Measurements from ENCODE around the gene RNF44. TPM values are rescaled to one million over a fixed set of nuclear protein-coding genes. Genes with fewer than 3 reads are reported as not detected.

Gene RNF44
- total RNA-seq, 2 experiments from 2014 or later: 96.5 to 111 TPM

DNA sequence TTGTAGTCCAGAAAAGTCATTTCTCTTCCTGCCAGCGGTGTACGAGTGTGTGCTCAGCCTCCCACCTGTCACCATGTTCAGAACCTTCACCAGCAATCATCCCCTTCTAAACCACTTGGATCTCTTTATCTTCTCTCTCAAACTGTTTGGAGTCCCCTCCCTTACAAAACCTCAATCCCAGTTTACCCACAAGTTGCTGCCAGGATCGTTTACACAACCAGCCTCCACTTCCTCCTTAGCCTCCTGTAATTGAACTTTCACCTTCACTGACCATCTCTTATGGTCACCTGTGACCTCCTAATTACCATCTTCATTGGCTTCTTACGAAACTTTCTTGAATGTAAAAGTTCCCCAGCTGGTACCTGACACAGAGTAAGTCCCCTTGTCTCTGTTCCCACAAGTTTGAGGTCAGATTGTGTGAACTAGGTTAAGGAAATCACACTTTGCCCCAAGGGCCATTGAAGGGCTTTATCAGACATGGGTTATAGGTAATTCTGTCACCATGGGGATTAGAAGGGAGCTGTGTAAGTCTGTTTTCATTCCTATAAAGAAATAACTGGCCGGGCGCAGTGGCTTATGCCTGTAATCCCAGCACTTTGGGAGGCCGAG lies 20.0 kb downstream of the RNF44 start:
- H3K9me3 Mint-ChIP-seq (ENCODE audit: low read depth): no peaks in the 10 kb centered on the region
- H3K4me3 Mint-ChIP-seq: no peak overlapping the region
- DNase-seq: no peak
- H3K27me3 Mint-ChIP-seq: no peaks in the 10 kb centered on the region
- CTCF ChIA-PET: interaction anchor here (1.4 kb wide), 1 partner anchor 26 kb away, joined by 6 read pairs; no protein-coding TSS in a partner anchor
- H3K27ac Mint-ChIP-seq: no peak overlapping the region
- no peaks in the 10 kb centered on the region for H3K36me3 Mint-ChIP-seq
- ATAC-seq: no peak
- H3K4me1 Mint-ChIP-seq: peaks cover 13% of the 10 kb centered on the region

DNA sequence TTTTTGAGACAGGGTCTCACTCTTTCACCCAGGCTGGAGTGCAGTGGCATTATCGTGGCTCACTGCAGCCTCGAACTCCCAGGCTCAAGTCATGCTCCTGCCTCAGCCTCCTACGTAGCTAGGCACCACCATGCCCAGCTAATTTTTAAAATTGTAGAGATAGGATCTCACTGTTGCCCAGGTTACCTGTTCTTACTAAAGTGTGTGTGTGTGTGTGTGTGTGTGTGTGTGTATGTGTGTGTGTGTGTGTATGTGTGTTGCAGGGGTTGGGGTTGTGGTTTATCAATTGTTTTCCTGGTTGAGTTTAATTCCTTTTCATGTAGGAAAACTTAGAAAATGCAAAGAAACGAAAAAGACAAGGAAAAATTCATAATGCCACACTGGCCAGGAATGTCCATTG lies 21.8 kb downstream of the RNF44 start:
- DNase-seq (no peak), ATAC-seq (no peak)
- CTCF ChIA-PET: interaction anchor here (0.7 kb wide), 1 partner anchor 749 kb away, joined by 3 read pairs; no protein-coding TSS in a partner anchor
- Mint-ChIP-seq H3K27me3 (no peaks in the 10 kb centered on the region), H3K4me3 (no peak overlapping the region), H3K9me3 (ENCODE audit: low read depth) (no peaks in the 10 kb centered on the region), H3K4me1 (peaks cover 17% of the 10 kb centered on the region), H3K27ac (no peak overlapping the region), H3K36me3 (no peaks in the 10 kb centered on the region)

DNA sequence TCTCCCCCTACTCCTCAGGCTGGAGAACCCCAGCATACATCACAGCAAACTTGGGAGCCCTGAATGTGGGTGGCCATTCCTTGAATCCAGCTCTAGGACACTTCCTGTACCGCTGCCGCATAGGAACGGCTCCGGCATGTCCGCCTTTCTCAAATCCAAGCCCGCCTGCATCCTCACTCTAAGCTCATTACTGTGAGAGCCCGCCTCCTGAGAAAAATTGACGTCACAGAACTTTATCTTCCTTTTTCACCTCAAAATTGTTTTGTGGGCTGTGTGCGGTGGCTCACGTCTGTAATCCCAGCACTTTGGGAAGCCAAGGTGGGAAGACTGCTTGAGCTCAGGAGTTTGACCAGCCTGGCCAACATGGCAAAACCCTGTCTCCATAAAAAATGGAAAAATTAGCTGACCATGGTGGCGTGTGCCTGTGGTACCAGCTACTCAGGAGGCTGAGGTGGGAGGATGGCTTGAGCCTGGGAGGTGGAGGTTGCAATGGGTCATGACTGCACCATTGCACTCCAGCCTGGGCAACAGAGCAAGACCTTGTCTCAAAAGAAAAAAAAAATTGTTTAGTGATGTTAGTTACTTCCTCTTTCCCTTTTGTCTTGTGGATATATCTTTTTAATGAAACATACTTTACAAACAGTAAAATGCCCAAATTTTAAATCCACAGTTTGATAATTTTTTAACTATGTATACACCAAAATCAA lies 22.8 kb downstream of the RNF44 start:
- Mint-ChIP-seq H3K4me1 (peaks cover 17% of the 10 kb centered on the region), H3K4me3 (no peak overlapping the region), H3K27ac (no peak overlapping the region), H3K27me3 (no peaks in the 10 kb centered on the region), H3K9me3 (ENCODE audit: low read depth) (no peaks in the 10 kb centered on the region), H3K36me3 (peaks cover 2% of the 10 kb centered on the region)
- CTCF ChIA-PET: no interaction called here
- DNase-seq (no peak), ATAC-seq (no peak)

DNA sequence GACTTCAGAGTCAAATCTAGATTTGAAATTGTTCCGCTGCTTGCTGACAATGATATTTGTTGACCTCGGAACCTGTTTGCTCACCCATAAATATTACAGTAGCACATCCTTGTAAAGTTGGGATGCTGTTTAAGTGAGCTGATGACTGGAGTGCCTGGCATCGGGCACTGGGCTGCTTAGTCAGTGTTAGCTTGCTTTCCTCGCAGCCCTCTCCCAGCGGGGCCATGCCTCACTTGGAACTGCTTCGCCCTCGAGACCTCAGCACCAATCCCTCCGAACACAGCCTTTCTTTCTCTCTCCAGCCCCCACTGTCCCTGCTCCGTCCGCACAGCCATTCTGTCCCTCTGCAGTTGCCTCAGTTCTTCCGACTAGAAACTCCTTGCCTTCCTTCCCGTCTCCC lies 23.4 kb downstream of the RNF44 start:
- CTCF ChIA-PET: no interaction called here
- Mint-ChIP-seq H3K27me3 (no peaks in the 10 kb centered on the region), H3K36me3 (peaks cover 3% of the 10 kb centered on the region), H3K4me1 (peaks cover 17% of the 10 kb centered on the region), H3K9me3 (ENCODE audit: low read depth) (no peaks in the 10 kb centered on the region), H3K27ac (no peak overlapping the region), H3K4me3 (no peak overlapping the region)
- DNase-seq: no peak
- no peak for ATAC-seq

DNA sequence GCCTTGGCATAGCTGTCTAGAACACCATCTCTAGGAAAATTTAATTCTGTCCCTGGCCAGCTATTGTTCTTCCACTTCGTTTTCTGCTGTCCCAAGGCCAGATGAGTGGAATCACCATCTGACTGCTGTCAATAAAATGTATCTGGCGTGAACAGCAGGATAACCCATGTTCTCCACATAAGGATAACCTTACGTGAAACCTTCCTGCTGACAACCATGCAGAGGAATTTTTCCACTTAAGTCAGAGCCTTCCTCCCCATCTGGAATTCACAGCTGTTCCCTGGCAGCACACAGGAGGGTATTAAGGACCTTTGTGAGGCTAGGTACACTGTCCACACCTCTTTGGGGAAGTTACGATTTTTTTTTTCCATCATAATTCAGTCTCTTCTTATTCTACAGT lies 28.6 kb downstream of the RNF44 start:
- DNase-seq (no peak), ATAC-seq (no peak)
- CTCF ChIA-PET: no interaction called here
- Mint-ChIP-seq H3K4me3 (no peak overlapping the region), H3K9me3 (ENCODE audit: low read depth) (no peaks in the 10 kb centered on the region), H3K36me3 (peaks cover 32% of the 10 kb centered on the region), H3K27ac (no peak overlapping the region), H3K27me3 (no peaks in the 10 kb centered on the region), H3K4me1 (peaks cover 10% of the 10 kb centered on the region)

DNA sequence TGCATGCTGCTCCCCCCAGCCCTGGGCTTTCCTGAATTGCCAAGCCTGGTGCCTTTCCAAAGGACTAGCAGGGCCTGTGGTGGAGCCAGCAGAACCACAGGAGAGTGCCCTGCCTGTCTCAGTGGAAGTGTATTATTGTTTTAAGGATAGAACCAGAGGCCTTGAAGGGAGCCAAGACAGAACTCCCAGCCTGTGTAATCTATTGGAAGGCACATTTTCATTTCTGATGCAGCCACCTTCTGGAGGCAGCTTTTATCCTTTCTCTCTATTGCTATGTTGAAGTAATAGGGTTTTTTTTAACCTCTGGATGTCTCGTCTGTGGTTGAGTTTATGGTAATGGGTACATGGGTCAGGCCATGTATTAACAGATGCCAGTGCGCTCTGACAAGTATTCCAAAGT lies 29.3 kb downstream of the RNF44 start:
- no peak overlapping the region for H3K4me3 Mint-ChIP-seq
- no peak overlapping the region for H3K27ac Mint-ChIP-seq
- peaks cover 37% of the 10 kb centered on the region for H3K36me3 Mint-ChIP-seq
- H3K27me3 Mint-ChIP-seq: no peaks in the 10 kb centered on the region
- no peaks in the 10 kb centered on the region for H3K9me3 Mint-ChIP-seq (ENCODE audit: low read depth)
- CTCF ChIA-PET: no interaction called here
- no peak for DNase-seq
- ATAC-seq: no peak
- H3K4me1 Mint-ChIP-seq: peaks cover 10% of the 10 kb centered on the region

DNA sequence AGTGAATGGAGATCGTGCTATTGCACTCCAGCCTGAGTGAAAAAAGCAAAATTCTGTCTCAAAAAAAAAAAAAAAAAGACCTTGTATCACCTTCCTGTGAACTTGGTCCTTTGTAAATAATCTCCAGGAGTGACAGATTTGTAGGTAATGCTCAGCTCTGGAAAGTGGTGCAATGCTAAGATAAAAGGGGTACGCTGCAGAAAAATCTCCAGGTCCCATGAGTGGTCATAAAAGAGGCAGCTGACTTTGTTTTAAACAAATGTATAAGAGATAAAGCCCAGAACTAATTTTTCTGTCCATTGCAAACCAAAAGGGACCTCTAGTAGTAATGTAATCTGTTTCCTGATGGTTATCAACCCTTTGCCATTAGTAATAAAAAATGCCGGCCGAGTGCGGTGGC lies 33.7 kb downstream of the RNF44 start:
- no peaks in the 10 kb centered on the region for H3K27me3 Mint-ChIP-seq
- H3K9me3 Mint-ChIP-seq (ENCODE audit: low read depth): no peaks in the 10 kb centered on the region
- H3K36me3 Mint-ChIP-seq: peaks cover 54% of the 10 kb centered on the region
- H3K27ac Mint-ChIP-seq: no peak overlapping the region
- DNase-seq (no peak), ATAC-seq (no peak)
- CTCF ChIA-PET: no interaction called here
- H3K4me3 Mint-ChIP-seq: no peak overlapping the region
- H3K4me1 Mint-ChIP-seq: no peaks in the 10 kb centered on the region

DNA sequence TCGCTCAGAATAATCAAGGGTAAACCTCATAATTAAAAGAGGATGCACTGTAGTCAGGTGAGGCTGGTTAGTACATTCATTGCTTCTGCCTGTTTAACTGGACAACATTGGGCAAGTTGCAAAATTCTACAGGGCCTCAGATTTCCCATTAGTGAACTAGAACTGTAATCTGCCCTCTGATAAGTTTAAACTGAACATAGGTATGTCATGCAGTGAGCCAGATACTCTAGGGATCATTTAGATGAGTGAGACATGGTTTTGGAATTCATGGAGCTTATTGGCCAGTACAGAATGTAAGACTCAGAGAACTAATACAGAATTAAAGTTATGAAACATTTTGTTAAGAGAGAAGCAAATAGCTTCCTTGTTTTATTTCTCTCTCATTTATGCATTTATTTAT lies 35.9 kb downstream of the RNF44 start:
- CTCF ChIA-PET: no interaction called here
- no peak overlapping the region for H3K27ac Mint-ChIP-seq
- H3K36me3 Mint-ChIP-seq: peaks cover 49% of the 10 kb centered on the region
- no peak for ATAC-seq
- no peak overlapping the region for H3K4me3 Mint-ChIP-seq
- H3K4me1 Mint-ChIP-seq: no peaks in the 10 kb centered on the region
- H3K27me3 Mint-ChIP-seq: no peaks in the 10 kb centered on the region
- DNase-seq: no peak
- no peaks in the 10 kb centered on the region for H3K9me3 Mint-ChIP-seq (ENCODE audit: low read depth)

DNA sequence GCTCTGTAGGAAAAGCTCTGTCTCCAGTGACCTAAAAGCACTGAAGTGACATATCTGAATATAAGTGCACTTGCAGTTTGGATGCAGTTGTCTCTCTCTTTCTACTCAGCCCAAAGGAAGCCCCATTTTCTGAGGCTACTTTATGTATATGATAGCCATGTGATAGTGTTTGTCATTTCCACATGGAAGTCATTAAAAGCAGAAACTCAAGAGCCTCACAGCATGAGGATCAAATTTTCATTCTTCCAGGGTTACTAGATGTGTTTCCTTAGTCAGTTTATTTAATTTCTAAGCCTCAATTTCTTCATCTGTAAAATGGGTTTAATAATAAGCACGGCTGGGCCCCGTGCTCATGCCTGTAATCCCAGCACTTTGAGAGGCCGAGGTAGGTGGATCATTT lies 36.7 kb downstream of the RNF44 start:
- H3K4me3 Mint-ChIP-seq: no peak overlapping the region
- peaks cover 53% of the 10 kb centered on the region for H3K36me3 Mint-ChIP-seq
- H3K9me3 Mint-ChIP-seq (ENCODE audit: low read depth): no peaks in the 10 kb centered on the region
- ATAC-seq (no peak), DNase-seq (no peak)
- H3K27ac Mint-ChIP-seq: peak overlapping the region; percentile 26
- no peaks in the 10 kb centered on the region for H3K4me1 Mint-ChIP-seq
- no peaks in the 10 kb centered on the region for H3K27me3 Mint-ChIP-seq
- CTCF ChIA-PET: interaction anchor here (1.0 kb wide), 1 partner anchor 31 kb away, joined by 3 read pairs; no protein-coding TSS in a partner anchor

DNA sequence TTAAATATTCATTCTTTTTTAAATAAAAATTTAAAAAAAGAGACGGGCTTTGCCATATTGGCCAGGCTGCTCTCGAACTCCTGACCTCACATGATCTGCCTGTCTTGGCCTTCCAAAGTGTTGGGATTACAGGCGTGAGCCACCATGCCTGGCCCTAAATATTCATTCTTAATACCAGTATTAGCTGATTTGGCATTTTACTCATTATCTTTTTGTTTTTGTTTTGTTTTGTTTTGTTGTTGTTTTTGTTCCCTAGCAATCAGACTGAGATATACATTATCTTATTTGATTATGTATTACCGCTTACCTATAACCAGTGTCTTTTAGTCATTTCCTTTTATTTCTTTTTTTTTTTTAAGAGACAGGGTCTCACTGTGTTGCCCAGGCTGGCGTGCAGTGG lies 37.9 kb downstream of the RNF44 start:
- no peak overlapping the region for H3K27ac Mint-ChIP-seq
- CTCF ChIA-PET: interaction anchor here (1.2 kb wide), 1 partner anchor 43 kb away, joined by 3 read pairs; no protein-coding TSS in a partner anchor

DNA sequence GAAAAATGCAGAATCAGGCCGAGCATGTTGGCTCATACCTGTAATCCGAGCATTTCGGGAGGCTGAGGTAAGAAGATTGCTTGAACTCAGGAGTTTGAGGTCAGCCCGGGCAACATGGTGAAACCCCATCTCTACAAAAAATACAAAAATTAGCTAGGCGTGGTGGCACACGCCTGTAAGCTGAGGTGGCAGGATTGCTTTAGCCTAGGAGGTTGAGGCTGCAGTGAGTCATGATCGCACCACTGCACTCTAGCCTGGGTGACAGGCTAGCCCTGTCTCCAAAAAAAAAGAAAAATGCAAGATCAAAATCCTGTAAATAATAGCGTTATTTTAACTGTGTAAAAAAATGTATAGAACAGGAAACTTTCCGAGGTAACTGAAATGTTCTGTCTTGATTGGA lies 39.4 kb downstream of the RNF44 start:
- Mint-ChIP-seq H3K27me3 (no peaks in the 10 kb centered on the region), H3K9me3 (ENCODE audit: low read depth) (no peaks in the 10 kb centered on the region), H3K4me1 (no peaks in the 10 kb centered on the region), H3K4me3 (no peak overlapping the region), H3K36me3 (peaks cover 53% of the 10 kb centered on the region), H3K27ac (no peak overlapping the region)
- DNase-seq (no peak), ATAC-seq (no peak)
- CTCF ChIA-PET: no interaction called here

More for the DNA sequence above, 37.9 kb downstream of the RNF44 start:
- Mint-ChIP-seq H3K27me3 (no peaks in the 10 kb centered on the region), H3K4me1 (no peaks in the 10 kb centered on the region), H3K4me3 (no peak overlapping the region), H3K36me3 (peaks cover 52% of the 10 kb centered on the region), H3K9me3 (ENCODE audit: low read depth) (no peaks in the 10 kb centered on the region)
- no peak for ATAC-seq
- DNase-seq: no peak

DNA sequence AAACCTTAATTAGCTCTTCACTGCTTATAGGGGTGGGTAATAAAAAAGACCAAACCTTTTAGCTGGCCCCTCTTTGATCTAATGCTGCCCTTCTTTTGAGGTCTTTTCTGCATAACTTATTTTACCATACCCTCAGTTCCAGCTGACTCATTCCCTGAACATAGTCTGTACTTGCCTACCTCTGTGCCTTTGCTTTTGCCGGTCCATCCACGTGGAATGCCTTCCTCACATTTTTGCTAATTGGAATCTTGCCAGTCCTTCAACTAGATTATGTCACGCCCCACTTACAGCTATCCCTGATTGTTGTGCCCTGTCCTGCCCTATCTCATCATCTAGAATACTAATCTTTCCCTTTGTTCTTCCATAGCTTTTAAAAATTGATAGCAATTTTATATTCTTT lies 44.8 kb downstream of the RNF44 start:
- Mint-ChIP-seq H3K36me3 (peaks cover 58% of the 10 kb centered on the region), H3K27me3 (no peaks in the 10 kb centered on the region), H3K4me1 (peaks cover 11% of the 10 kb centered on the region), H3K4me3 (no peak overlapping the region), H3K9me3 (ENCODE audit: low read depth) (no peaks in the 10 kb centered on the region), H3K27ac (no peak overlapping the region)
- no peak for DNase-seq
- CTCF ChIA-PET: interaction anchor here (0.9 kb wide), 1 partner anchor 11 kb away, joined by 4 read pairs; no protein-coding TSS in a partner anchor
- no peak for ATAC-seq

DNA sequence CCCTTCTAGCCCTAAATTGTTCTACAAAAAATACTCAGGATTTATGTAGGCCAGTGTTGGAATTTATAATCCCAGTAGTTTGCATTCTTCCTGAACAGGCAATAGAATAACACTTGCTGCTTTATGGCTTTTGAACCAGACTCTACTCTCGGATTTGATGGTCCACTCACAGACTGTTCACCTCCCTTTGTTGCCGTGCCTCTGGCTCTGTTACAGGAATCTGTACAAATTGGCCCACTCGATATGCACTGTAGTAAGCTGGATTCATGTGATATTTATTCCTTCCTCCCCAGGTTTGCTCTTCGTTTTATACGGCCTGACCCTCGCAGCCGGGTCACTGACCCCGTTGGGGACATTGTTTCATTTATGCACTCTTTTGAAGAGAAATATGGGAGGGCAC lies 45.3 kb downstream of the RNF44 start:
- no peak for ATAC-seq
- peaks cover 57% of the 10 kb centered on the region for H3K36me3 Mint-ChIP-seq

DNA sequence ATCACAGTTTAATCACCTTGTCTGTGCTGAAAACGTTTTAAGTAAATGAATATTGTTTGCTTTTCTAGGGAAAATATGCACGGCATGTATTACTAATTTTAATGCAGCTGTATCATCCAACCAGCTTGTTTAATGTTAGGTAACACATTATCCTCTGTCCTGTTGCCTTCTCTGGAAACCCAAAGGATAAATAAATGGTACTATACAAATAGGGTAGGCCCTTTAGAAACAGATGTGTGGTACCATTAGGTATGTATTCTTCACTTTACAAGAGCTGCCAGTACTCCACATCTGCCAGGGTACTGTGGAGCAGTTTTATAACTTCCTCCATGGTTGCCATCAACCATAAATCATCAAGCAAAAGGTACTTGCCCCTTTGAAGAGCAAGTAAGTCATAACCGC lies 46.1 kb downstream of the RNF44 start:
- Mint-ChIP-seq H3K27me3 (no peaks in the 10 kb centered on the region), H3K36me3 (peaks cover 60% of the 10 kb centered on the region), H3K9me3 (ENCODE audit: low read depth) (no peaks in the 10 kb centered on the region), H3K4me1 (peaks cover 16% of the 10 kb centered on the region), H3K27ac (no peak overlapping the region), H3K4me3 (no peak overlapping the region)
- CTCF ChIA-PET: no interaction called here
- DNase-seq: no peak
- ATAC-seq: no peak

More for the DNA sequence above, 45.3 kb downstream of the RNF44 start:
- Mint-ChIP-seq H3K4me1 (peaks cover 12% of the 10 kb centered on the region), H3K27me3 (no peaks in the 10 kb centered on the region), H3K9me3 (ENCODE audit: low read depth) (no peaks in the 10 kb centered on the region), H3K4me3 (no peak overlapping the region), H3K27ac (no peak overlapping the region)
- CTCF ChIA-PET: interaction anchor here (0.9 kb wide), 1 partner anchor 10 kb away, joined by 4 read pairs; no protein-coding TSS in a partner anchor
- no peak for DNase-seq
